ENCODE results near the gene AIRE.

Gene AIRE

DNA sequence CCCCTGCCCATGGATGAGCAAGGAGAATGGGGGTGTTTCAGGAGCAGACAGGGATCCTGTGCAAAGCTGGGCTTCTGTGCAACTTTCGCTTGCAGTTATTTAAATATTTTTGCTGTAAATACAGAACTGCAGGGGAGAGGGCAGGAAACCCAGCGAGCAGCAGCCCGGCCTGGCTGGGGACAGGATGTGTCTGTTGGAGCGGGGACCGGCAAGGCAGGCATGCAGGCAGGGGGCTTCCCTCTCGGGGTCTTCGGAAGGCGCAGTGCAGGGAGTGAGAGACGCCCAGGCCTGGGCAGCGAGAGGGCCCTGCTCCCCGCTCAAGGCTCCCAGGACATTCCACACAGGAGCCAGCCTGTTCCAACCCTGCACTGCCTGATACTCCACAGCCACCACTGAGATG is 1.7 kb upstream of the AIRE start:
- no peak for DNase-seq (ENCODE audit: low spot score)
- TF ChIP-seq, protein P1, sequence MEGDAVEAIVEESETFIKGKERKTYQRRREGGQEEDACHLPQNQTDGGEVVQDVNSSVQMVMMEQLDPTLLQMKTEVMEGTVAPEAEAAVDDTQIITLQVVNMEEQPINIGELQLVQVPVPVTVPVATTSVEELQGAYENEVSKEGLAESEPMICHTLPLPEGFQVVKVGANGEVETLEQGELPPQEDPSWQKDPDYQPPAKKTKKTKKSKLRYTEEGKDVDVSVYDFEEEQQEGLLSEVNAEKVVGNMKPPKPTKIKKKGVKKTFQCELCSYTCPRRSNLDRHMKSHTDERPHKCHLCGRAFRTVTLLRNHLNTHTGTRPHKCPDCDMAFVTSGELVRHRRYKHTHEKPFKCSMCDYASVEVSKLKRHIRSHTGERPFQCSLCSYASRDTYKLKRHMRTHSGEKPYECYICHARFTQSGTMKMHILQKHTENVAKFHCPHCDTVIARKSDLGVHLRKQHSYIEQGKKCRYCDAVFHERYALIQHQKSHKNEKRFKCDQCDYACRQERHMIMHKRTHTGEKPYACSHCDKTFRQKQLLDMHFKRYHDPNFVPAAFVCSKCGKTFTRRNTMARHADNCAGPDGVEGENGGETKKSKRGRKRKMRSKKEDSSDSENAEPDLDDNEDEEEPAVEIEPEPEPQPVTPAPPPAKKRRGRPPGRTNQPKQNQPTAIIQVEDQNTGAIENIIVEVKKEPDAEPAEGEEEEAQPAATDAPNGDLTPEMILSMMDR (IDR thresholded peaks at IDR 0.05; ENCODE audit: extremely low read depth, insufficient read depth, missing control alignments) = no peak
- in situ Hi-C loops (cut with MboI; ENCODE audit: low pct_unique_long_range_greater_than_20kb, low sequenced_read_pairs, unreplicated experiment) = loop anchor here (25.0 kb wide), 1 partner anchor 197 kb away; no protein-coding TSS in a partner anchor

DNA sequence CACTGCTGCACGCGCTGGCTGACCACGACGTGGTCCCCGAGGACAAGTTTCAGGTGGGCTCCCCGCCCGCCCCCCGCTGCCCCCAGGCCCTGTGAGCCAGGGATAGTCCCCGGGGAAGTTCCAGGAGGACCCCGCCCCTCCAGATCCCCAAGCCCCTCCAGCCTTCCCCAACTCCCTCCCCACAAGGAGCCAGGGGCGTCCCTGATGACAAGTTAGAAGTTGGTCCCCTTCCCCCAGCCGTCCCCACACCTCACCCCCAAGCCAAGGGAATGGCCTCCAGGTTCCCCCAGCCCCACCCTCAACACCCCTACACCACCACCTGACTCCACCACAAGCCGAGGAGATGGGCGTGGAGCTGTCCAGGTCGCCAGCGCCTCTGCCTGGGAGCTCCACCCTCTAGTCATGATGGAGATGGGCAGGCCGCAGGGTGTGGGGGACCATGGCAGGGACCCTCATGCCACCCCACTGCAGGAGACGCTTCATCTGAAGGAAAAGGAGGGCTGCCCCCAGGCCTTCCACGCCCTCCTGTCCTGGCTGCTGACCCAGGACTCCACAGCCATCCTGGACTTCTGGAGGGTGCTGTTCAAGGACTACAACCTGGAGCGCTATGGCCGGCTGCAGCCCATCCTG is 525 bp downstream of the AIRE start:
- in situ Hi-C loops (cut with MboI; ENCODE audit: low pct_unique_long_range_greater_than_20kb, low sequenced_read_pairs, unreplicated experiment) = loop anchor here (25.0 kb wide), 1 partner anchor 199 kb away; no protein-coding TSS in a partner anchor
- no peak for DNase-seq (ENCODE audit: low spot score)
- TF ChIP-seq, protein P1 (IDR thresholded peaks at IDR 0.05; ENCODE audit: extremely low read depth, insufficient read depth, missing control alignments) = no peak

DNA sequence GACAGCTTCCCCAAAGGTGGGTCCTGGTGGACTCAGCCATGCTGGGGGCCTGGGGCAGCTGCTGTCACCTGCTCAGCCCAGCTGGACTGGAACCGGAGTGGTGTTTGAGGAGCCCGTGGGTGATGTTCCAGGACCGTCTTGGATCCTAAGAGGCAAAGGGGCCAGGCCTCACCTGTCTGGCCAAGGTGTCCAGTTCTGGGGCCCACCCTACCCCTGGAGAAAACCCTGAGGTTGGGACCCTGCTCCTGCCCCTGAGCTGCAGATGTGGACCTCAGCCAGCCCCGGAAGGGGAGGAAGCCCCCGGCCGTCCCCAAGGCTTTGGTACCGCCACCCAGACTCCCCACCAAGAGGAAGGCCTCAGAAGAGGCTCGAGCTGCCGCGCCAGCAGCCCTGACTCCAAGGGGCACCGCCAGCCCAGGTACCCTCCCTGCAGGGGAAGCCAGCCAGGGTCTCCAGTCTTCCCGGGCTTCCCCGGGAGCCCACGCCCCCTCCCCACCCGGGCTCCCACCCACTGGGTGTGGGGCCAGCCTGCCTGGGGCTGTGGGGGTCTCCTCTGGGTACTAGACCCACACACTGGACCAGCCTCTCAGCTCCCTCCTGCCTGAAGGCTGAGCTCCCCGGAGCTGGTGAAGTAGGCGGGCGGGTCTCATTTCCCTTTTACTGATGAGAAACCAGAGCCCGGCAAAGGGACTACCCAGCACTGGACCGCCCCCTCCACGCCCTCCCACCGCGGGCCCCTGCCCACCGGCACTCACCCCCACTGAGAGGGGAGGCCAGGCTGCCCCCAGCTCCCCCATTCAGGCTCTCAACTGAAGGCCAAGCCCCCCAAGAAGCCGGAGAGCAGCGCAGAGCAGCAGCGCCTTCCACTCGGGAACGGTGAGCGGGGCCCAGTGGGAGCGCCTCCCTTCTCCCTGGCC is 1.3 kb downstream of the AIRE start:
- TF ChIP-seq, protein P1 (IDR thresholded peaks at IDR 0.05; ENCODE audit: extremely low read depth, insufficient read depth, missing control alignments) = no peak
- in situ Hi-C loops (cut with MboI; ENCODE audit: low pct_unique_long_range_greater_than_20kb, low sequenced_read_pairs, unreplicated experiment) = loop anchor here (25.0 kb wide), 1 partner anchor 200 kb away; no protein-coding TSS in a partner anchor
- no peak for DNase-seq (ENCODE audit: low spot score)

DNA sequence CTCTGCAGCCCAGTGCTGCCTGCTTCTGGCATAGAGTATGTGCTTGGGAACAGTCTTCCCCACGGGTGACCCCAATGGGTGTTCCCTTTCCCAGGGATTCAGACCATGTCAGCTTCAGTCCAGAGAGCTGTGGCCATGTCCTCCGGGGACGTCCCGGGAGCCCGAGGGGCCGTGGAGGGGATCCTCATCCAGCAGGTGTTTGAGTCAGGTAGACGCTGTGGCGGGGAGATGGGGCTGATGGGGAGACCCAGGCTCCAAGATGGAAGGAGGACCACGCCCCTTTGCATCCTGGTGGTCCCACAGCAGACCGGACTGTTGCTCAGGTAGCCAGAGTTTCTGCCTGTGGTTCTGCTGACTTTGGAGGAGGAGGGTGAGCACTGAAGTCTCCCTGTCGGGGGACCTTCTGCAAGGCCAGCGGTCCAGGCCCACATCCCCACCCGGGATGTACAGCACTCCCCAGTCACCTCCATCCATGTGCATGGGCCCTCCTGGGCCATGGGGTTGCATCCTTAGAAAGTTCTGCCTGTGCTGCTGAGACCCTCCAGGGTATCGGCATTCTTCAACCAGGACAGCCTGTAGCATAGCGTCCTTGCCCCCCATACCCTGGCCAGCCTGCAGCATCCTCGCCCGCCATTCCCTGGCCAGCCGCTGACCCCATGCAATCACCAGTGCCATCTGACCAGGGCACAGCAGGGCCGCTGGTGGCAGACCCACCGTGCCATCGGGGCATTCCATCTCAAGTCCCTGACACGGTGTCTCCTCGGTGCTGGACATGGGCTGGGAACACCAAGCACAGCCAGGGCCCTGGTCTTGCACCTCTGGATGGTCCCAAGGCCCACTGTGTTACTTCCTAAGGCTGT is 2.8 kb downstream of the AIRE start:
- TF ChIP-seq, protein P1 (IDR thresholded peaks at IDR 0.05; ENCODE audit: extremely low read depth, insufficient read depth, missing control alignments) = no peak
- no peak for DNase-seq (ENCODE audit: low spot score)
- in situ Hi-C loops (cut with MboI; ENCODE audit: low pct_unique_long_range_greater_than_20kb, low sequenced_read_pairs, unreplicated experiment) = loop anchor here (25.0 kb wide), 1 partner anchor 201 kb away; no protein-coding TSS in a partner anchor

DNA sequence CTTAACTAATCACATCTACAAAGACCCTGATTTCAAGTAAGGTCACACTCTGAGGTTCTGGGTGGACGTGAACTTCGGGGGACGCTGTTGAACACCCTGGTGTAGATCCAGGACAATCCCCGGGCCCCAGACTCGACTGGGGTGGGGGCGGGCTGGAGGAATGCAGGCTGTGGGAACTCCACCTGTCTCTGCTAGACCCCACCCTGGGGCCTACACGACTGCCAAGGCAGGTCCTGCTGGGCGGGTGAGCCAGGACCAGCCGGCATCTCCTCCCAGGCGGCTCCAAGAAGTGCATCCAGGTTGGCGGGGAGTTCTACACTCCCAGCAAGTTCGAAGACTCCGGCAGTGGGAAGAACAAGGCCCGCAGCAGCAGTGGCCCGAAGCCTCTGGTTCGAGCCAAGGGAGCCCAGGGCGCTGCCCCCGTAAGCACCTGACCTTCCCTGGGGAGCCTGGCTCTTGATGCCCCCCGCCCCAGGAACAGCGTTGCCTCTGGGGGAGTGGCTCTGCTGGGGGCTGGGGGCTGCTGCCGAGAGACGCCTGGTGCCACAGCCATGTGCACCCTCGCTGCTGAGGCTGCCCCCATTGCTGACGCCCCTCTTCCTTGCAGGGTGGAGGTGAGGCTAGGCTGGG is 3.8 kb downstream of the AIRE start:
- TF ChIP-seq, protein P1 (IDR thresholded peaks at IDR 0.05; ENCODE audit: extremely low read depth, insufficient read depth, missing control alignments) = no peak
- in situ Hi-C loops (cut with MboI; ENCODE audit: low pct_unique_long_range_greater_than_20kb, low sequenced_read_pairs, unreplicated experiment) = loop anchor here (25.0 kb wide), 1 partner anchor 202 kb away; no protein-coding TSS in a partner anchor
- no peak for DNase-seq (ENCODE audit: low spot score)

All from GM13977 (cell line).